Breast epithelium (tissue), 4 donors: ENCODE data around the gene TRIM63. TPM values are rescaled to one million over a fixed set of nuclear protein-coding genes. Genes with fewer than 3 reads are reported as not detected.
"Not testable (repeated sequence)": the region's sequence is repeated elsewhere in the genome, so short reads cannot be mapped to it uniquely, and the experiment has no call there.

Source experiments
- DNase-seq, 2 donors: peaks; one replicate each; pipeline ENCODE4 v3.0.0-alpha.2; 2019; ENCODE audit warnings: low spot score in 2 of 2
- H3K27ac ChIP-seq, 2 donors: fragments of 200-600 bp; sonication (generic) in 1 of 2; one replicate each; pipeline ENCODE4 v1.5.1; 2016 to 2019; ENCODE audit warnings: mild to moderate bottlenecking in 1 of 2
- H3K27me3 ChIP-seq, 2 donors: fragments of 200-600 bp; sonication (generic) in 1 of 2; one replicate each; pipeline versions ENCODE4 v1.5.1 to v1.6.0; 2017 to 2019; ENCODE audit warnings: control low read depth in 1 of 2, mild to moderate bottlenecking in 1 of 2
- H3K36me3 ChIP-seq: fragments of 200-600 bp; one replicate; pipeline ENCODE4 v1.5.1; 2019
- H3K4me1 ChIP-seq, 2 donors: fragments of 200-600 bp; sonication (generic); one replicate each; pipeline ENCODE4 v1.5.1; 2016 to 2019; ENCODE audit warnings: control low read depth in 1 of 2
- H3K4me3 ChIP-seq, 3 donors: fragments of 200-600 bp; sonication (generic); 1 replicate in 2 of 3; 2 replicates in 1 of 3; pipeline ENCODE4 v1.5.1; 2016 to 2019; ENCODE audit warnings: mild to moderate bottlenecking in 3 of 3, moderate library complexity in 2 of 3
- H3K9me3 ChIP-seq, 2 donors: fragments of 200-600 bp; sonication (generic) in 1 of 2; one replicate each; pipeline ENCODE4 v1.5.1; 2016 to 2019; ENCODE audit warnings: control low read depth in 1 of 2
- POLR2A ChIP-seq: fragments of 450-650 bp; IDR thresholded peaks from one replicate; pipeline ENCODE4 v1.6.1; 2016; ENCODE audit warnings: antibody characterized with exemption, mild to moderate bottlenecking, moderate library complexity
- POLR2AphosphoS5 ChIP-seq, 3 donors: sonication (generic); formaldehyde crosslinking; IDR thresholded peaks; one replicate each; pipeline ENCODE4 v1.6.1; 2017; ENCODE audit warnings: antibody characterized with exemption in 3 of 3
- intact Hi-C: fragments of 100-400 bp; cut with DNase I; formaldehyde crosslinking; loops from one replicate; pipeline ENCODE4 v1.15.1; 2023; ENCODE audit warnings: low total_unique reads
- total RNA-seq, 3 donors: library from RNA; depleted of rRNA; stranded (reverse); fragments of >200 nt; gene quantifications; one replicate each; pipeline ENCODE4 v1.1.0, GENCODE V29; 2016
- TF ChIP-seq, protein P1 (sequence below), 3 donors: fragments of 450-650 bp; IDR thresholded peaks; one replicate each; pipeline ENCODE4 v1.5.1; 2016 to 2017; ENCODE audit warnings: antibody characterized with exemption in 3 of 3, mild to moderate bottlenecking in 3 of 3, moderate library complexity in 3 of 3

Gene TRIM63
- total RNA-seq, 3 donors from 2014 or later, result 2.2 to 4.0 TPM; not detected in 1

DNA sequence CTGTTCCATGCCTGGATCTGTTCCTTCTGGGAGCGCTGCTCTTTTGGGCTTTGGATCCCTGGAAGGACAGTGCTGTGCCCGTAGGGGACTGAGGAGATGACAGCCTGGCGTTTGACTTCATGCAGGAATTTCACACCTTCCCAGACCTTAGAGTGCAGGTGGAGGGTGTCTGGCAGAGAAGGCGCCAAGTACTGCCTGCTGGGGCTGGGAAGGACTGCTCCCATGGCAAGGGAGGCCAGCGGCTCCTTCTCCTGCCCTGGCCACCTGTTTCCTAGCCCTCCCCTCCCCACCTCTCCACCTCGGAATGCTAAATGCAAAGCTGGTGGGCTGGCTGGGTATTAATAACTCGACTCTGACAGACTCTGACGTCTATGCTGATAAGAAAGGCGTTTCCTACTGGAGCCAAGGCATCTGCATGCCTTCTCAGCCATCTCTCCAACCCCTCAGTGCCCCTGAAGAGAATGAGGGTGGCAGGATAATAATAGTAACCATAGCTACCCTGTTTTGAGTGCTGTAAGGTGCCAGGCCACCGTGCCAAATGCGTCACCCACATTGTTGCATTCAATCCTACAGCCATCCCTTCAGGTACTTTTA, 26.7 kb upstream of the TRIM63 start:
- no peaks in the 10 kb centered on the region for H3K9me3 ChIP-seq
- peaks cover 0 to 4% of the 10 kb centered on the region in 2 donors for H3K27me3 ChIP-seq
- TF ChIP-seq POLR2AphosphoS5 (IDR thresholded peaks at IDR 0.05), result no peak
- TF ChIP-seq, protein P1, sequence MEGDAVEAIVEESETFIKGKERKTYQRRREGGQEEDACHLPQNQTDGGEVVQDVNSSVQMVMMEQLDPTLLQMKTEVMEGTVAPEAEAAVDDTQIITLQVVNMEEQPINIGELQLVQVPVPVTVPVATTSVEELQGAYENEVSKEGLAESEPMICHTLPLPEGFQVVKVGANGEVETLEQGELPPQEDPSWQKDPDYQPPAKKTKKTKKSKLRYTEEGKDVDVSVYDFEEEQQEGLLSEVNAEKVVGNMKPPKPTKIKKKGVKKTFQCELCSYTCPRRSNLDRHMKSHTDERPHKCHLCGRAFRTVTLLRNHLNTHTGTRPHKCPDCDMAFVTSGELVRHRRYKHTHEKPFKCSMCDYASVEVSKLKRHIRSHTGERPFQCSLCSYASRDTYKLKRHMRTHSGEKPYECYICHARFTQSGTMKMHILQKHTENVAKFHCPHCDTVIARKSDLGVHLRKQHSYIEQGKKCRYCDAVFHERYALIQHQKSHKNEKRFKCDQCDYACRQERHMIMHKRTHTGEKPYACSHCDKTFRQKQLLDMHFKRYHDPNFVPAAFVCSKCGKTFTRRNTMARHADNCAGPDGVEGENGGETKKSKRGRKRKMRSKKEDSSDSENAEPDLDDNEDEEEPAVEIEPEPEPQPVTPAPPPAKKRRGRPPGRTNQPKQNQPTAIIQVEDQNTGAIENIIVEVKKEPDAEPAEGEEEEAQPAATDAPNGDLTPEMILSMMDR (IDR thresholded peaks at IDR 0.05), result no peak
- no peak for TF ChIP-seq POLR2A
- no peak overlapping the region for H3K27ac ChIP-seq
- no peaks in the 10 kb centered on the region for H3K4me1 ChIP-seq
- no peak for DNase-seq
- no peaks in the 10 kb centered on the region for H3K36me3 ChIP-seq
- intact Hi-C loops, result no loop called here
- no peak overlapping the region for H3K4me3 ChIP-seq

GRCh38 chr1:26093569-26093968, 26.1 kb upstream of the TRIM63 start:
- H3K27ac ChIP-seq, H3K36me3 ChIP-seq, intact Hi-C loops, H3K27me3 ChIP-seq, H3K4me1 ChIP-seq, H3K4me3 ChIP-seq, H3K9me3 ChIP-seq, DNase-seq: not testable (repeated sequence)

DNA sequence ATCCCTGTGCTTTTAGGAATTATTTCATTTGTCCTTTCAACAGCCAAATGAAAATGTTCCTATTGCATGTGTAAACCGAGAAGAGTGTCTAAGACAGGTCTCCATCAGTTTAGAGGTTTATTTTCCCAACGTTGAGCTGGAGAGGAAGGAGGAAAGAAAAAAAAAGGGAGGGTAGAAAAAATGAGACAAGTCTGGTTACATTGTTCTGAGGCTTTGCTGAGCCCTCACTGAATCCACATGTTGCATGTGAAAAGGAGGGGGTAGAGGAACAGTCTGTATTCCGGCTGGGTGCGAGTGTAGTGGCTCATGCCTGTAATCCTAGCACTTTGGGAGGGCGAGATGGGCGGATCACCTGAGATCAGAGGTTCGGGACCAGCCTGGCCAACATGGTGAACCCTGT, 25.0 kb upstream of the TRIM63 start:
- no peak overlapping the region for H3K4me3 ChIP-seq
- intact Hi-C loops, result no loop called here
- peaks cover 0 to 5% of the 10 kb centered on the region in 2 donors for H3K27me3 ChIP-seq

GRCh38 chr1:26090893-26091292, 23.5 kb upstream of the TRIM63 start:
- H3K36me3 ChIP-seq, result no peaks in the 10 kb centered on the region
- H3K4me1 ChIP-seq, result no peaks in the 10 kb centered on the region
- no peak overlapping the region for H3K27ac ChIP-seq
- peaks cover 0 to 5% of the 10 kb centered on the region in 2 donors for H3K27me3 ChIP-seq
- intact Hi-C loops, result no loop called here
- no peak for DNase-seq
- TF ChIP-seq POLR2A, result no peak
- no peak for TF ChIP-seq POLR2AphosphoS5 (IDR thresholded peaks at IDR 0.05)
- TF ChIP-seq, protein P1 (IDR thresholded peaks at IDR 0.05), result no peak
- no peaks in the 10 kb centered on the region for H3K9me3 ChIP-seq
- H3K4me3 ChIP-seq, result no peak overlapping the region

More for the DNA sequence above, 25.0 kb upstream of the TRIM63 start:
- TF ChIP-seq POLR2AphosphoS5 (IDR thresholded peaks at IDR 0.05) (no peak), POLR2A (no peak)
- TF ChIP-seq, protein P1 (IDR thresholded peaks at IDR 0.05), result no peak
- Histone ChIP-seq H3K4me1 (no peaks in the 10 kb centered on the region), H3K27ac (no peak overlapping the region), H3K36me3 (no peaks in the 10 kb centered on the region), H3K9me3 (no peaks in the 10 kb centered on the region)
- DNase-seq, result no peak

DNA sequence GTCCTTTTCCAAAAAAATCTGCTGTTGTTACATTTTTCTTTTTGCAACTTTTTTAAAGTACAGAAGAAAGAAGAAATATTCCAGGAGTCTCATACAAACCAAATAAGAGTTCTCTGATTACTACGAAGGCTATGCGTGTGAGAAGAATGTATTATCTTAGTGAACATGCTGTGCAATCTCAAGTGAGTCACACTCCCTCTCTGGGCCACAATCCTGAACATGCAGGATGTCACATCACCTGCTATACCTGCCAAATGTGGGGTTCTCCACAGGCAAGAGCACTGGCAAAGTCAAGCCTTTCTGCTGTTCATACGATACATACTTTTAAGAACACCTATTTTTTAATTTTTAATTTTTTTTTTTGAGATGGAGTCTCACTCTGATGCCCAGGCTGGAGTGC, 21.7 kb upstream of the TRIM63 start:
- H3K27ac ChIP-seq, result no peak overlapping the region
- no peaks in the 10 kb centered on the region for H3K9me3 ChIP-seq
- H3K4me1 ChIP-seq, result no peaks in the 10 kb centered on the region
- intact Hi-C loops, result no loop called here
- DNase-seq, result no peak
- H3K4me3 ChIP-seq, result no peak overlapping the region
- peaks cover 0 to 5% of the 10 kb centered on the region in 2 donors for H3K27me3 ChIP-seq
- no peaks in the 10 kb centered on the region for H3K36me3 ChIP-seq
- TF ChIP-seq, protein P1 (IDR thresholded peaks at IDR 0.05), result no peak
- TF ChIP-seq POLR2A, result no peak
- no peak for TF ChIP-seq POLR2AphosphoS5 (IDR thresholded peaks at IDR 0.05)
